ENCODE measurements around the gene TMEM30B.
"Not testable (repeated sequence)": the region's sequence is repeated elsewhere in the genome, so short reads cannot be mapped to it uniquely, and the experiment has no call there.

Gene TMEM30B

DNA sequence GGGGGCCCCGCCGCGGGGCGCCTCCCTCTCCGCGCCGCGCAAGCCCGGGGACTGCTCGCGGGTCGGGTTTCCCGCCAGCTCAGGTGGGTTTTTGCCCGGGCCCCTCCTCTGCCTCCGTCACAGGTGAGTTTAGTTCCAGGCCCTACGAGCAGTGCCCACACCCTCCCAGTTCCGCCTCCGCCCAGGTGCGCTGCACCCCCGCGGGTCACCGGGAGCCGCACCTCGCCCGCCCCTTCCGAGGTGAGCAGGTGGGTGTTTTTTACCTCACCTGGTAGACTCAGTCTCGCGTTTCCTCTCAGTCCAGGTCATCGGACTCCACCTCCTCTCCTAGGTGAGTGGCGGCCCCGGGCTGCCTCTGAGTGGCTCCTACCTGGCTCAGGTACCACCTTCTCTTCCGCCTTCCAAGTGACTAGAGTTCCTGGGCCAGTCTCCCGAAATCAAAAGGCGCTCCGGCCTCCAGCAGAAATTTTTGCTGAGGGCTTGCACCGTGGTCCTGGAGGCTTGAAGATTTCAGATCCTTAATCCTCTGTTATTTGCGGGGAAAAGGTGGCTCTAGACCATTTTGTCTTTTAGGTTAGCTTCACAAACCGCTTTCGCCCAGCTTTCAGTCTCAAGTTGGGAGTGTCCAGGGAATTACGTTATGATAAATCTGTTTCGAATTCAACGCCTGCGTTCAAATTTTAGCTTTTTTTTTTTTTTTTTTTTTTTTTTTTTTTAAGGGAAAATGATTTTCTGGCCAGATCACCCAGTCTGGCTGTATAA is at the start of gene TMEM30B:
Gene TMEM30B, minus strand, starts transcription at position 153 of the 762 bp plus-strand sequence. CDS start 191 bp downstream, outside the sequence.
- DNase-seq (ENCODE audit: low read depth) = no peak

- no peak for DNase-seq (ENCODE audit: low read depth)
Measured at GRCh38 chr14:61330511-61330910, 49.4 kb upstream of the TMEM30B start.

DNA sequence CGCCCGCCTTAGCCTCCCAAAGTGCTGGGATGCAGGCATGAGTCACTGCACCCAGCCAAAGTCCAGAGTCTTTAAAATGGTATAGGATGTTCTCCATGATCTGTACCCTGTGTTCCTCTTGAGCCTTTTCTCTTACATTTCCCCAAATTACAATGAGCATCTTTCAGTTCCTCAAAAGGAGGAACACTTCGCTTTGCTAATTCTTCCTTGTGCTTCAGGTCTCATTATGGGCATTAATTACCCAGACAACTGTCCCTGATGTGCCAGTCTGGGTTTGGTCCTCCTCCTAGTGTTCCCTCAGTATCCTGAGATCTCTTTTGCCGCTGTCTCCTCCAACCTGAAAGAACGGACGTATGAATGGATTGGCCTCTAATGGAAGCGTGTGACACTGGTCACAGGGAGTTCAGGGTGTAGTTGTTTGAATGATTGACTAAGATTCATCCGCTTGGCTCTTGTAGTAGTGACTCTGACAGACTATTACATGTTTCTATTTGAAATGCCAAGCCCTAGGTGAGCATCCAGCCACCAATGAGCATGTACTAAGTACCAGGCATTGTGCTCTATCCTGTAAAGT is 48.4 kb upstream of the TMEM30B start:
- DNase-seq (ENCODE audit: low read depth) = no peak

DNA sequence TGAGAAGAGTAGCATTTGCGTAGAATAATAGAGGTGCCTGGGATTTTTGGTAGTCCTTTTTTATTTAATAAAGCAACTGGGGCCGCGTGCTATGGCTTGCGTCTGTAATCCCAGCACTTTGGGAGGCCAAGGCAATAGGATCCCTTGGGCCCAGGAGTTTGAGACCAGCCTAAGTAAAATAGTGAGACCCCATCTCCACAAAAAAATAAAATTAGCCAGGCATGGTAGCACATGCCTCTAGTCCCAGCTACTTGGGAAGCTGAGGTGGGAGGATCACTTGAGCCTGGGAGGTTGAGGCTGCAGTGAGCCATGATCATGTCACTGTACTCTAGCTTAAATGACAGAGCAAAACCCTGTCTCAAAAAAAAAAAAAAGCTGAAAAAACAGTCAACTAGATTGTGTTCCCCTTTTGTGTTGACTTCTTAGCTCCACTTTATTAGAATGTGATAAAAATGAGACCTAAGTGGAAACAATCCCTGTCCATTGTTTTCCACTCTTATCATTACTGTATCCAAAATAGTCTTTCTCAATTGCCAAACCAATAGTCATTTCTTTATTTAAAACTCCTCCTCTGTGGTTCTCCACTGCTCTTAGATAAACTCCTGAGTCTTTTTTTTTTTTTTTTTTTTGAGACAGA is 47.6 kb upstream of the TMEM30B start:
- no peak for DNase-seq (ENCODE audit: low read depth)

DNA sequence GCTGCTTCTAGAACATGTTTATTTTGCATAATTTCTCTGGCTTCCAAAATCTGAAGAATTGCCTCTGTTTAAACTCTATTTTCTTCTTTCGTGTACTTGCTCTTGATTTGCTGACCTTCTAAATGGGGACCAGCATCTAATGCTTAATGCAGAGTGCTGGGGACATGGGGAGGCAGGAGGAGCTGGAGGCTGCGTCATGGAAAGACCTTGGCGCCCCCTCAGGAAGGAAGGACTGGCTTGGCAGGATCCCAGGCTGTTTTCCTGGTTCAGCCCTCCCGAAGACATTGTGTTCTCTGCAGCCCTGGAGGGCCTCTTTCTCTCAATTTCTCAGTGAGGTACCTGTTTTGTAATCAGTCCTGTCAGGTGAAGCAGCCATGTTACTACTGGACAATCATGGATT is 45.7 kb upstream of the TMEM30B start:
- DNase-seq (ENCODE audit: low read depth) = peak; percentile 4

GRCh38 chr14:61326146-61326545 is 45.0 kb upstream of the TMEM30B start:
- no peak for DNase-seq (ENCODE audit: low read depth)

GRCh38 chr14:61325166-61325565 is 44.0 kb upstream of the TMEM30B start:
- no peak for DNase-seq (ENCODE audit: low read depth)

GRCh38 chr14:61323970-61324369 is 42.8 kb upstream of the TMEM30B start:
- DNase-seq (ENCODE audit: low read depth) = no peak

- no peak for DNase-seq (ENCODE audit: low read depth)
Measured at GRCh38 chr14:61322799-61323290, 41.7 kb upstream of the TMEM30B start.

DNA sequence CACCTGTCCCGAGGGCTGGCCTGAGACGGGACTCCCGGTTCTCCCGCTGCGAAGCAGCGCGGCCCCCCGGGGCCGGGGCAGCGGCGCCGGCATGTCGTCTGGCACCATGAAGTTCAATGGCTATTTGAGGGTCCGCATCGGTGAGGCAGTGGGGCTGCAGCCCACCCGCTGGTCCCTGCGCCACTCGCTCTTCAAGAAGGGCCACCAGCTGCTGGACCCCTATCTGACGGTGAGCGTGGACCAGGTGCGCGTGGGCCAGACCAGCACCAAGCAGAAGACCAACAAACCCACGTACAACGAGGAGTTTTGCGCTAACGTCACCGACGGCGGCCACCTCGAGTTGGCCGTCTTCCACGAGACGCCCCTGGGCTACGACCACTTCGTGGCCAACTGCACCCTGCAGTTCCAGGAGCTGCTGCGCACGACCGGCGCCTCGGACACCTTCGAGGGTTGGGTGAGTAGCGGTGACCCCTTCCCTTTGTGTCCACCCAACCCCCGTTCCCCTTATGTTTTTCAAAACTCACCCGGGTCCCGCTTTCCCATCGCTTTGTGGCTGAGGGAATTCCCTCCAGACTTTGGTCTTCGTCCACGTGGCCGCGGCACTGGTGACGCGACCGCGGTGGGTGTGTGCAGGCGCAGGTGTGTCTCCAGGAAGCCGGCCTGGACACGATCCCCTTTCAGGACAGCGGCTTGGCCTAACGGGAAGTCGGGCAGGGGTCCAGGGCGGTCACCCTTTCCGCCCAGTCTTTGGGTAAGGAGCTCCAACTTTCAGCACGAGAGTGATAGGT is 41.1 kb upstream of the TMEM30B start:
- no peak for DNase-seq (ENCODE audit: low read depth)

DNA sequence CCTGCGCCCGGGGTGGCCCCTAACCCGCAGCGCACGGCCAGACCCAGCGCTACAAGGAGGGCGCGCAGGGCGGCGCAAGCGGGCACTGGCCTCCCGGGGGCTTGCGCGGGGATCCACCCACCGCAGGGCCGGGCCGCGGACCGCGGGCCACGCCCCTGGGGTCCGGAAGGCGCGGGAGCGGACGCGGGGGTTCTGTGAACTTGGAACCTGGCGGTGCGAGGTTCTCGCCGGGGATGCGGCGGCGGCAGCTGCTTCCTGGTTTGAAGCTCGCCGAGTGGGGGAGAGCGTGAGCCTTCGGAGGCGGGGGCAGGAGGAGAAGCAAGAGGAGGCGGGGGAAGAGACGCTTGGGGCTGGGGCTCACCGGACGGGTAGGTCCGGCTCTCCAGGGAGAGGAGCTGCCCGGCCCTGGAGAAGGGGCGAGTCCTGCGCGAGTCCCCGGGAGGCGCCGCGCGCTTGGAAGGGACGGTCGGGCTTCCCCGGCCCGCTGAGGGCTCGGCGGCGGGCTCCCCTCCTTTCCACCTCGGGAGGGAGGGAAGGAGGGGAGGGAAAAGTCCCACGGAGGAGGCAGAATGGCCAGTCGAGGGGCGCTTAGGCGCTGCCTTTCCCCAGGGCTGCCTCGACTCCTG is 40.4 kb upstream of the TMEM30B start, which contains the start of gene PRKCH:
Gene PRKCH, plus strand, starts transcription at position 195 of the 626 bp plus-strand sequence. CDS start 523 bp downstream, outside the sequence.
- DNase-seq (ENCODE audit: low read depth) = peak; percentile 39

- DNase-seq (ENCODE audit: low read depth) = no peak
Measured at GRCh38 chr14:61320806-61321384, 39.8 kb upstream of the TMEM30B start.

DNA sequence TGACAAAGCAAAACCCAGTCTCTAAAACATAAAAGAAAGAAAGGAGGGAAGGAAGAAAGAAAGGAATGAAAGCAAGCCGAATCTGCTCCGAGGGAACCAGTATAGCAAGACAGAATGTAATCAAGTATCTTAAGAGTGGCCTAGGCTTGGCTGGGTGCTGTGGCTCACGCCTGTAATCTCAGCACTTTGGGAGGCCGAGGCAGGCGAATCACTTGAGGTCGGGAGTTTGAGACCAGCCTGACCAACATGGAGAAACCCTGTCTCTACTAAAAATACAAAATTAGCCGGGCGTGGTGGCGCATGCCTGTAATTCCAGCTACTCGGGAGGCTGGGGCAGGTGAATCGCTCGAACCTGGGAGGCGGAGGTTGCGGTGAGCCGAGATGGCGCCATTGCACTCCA is 39.0 kb upstream of the TMEM30B start:
- not testable (repeated sequence) for DNase-seq (ENCODE audit: low read depth)

GRCh38 chr14:61319706-61320105 is 38.6 kb upstream of the TMEM30B start:
- no peak for DNase-seq (ENCODE audit: low read depth)

- no peak for DNase-seq (ENCODE audit: low read depth)
Measured at GRCh38 chr14:61319086-61319485, 37.9 kb upstream of the TMEM30B start.

GRCh38 chr14:61315313-61315712 is 34.2 kb upstream of the TMEM30B start:
- DNase-seq (ENCODE audit: low read depth) = no peak

DNA sequence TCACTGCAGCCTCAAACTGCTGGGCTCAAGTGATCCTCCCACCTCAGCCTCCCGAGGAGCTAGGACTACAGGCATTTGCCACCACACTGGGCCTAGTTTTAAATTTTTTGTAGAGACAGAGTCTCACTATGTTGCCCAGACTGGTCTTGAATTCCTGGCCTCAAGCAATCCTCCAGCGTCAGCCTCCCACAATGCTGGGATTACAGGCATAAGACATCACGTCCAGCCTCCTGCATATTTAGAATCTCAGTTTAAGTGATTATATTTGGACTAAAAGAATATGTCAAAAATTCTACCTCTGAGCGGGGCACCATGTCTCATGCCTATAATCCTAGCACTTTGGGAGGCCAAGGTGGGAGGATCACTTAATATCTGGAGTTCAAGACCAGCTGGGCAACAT is 27.6 kb upstream of the TMEM30B start:
- DNase-seq (ENCODE audit: low read depth) = not testable (repeated sequence)

GRCh38 chr14:61308198-61308597 is 27.1 kb upstream of the TMEM30B start:
- DNase-seq (ENCODE audit: low read depth) = no peak

DNA sequence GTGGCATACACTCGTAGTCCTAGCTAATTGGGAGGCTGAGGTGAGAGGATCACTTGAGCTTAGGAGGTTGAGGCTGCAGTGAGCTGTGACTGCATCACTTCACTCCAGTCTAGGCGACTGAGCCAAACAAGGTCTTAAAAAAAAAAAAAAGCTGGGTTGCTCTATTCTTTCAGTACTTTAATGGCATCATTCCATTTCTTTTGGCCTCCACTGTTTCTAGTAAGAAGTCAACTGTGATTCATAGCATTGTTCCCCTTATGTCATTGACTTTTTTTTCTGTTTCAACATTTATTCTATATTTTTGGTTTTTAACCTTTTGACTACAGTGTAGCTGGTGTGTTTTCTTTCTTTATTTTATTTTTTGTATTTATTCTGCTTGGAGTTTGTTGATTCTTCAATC is 23.6 kb upstream of the TMEM30B start:
- no peak for DNase-seq (ENCODE audit: low read depth)

DNA sequence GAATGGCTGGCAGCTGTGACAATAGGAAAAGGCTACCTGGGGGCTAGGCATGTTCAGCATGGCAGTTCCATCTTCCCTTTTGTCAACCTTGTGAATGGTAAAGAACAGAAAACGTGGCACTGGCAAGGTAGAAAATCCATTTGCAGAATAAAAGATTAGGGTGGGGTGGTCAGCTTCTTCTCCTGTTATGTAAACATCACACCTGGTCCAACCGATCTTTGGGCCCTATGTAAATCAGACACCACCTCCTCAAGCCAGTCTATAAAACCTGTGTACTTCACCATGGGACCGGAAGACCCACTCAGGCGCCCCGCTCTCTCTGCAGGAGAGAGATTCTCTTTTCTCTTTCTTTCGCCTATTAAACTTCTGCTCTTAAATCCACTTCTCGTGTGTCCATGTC is 19.6 kb upstream of the TMEM30B start:
- DNase-seq (ENCODE audit: low read depth) = no peak

- no peak for DNase-seq (ENCODE audit: low read depth)
Measured at GRCh38 chr14:61300209-61300608, 19.1 kb upstream of the TMEM30B start.
